Measurements from ENCODE around the gene ENG.
"Not testable (repeated sequence)": the region's sequence is repeated elsewhere in the genome, so short reads cannot be mapped to it uniquely, and the experiment has no call there.

ENG gene

DNA sequence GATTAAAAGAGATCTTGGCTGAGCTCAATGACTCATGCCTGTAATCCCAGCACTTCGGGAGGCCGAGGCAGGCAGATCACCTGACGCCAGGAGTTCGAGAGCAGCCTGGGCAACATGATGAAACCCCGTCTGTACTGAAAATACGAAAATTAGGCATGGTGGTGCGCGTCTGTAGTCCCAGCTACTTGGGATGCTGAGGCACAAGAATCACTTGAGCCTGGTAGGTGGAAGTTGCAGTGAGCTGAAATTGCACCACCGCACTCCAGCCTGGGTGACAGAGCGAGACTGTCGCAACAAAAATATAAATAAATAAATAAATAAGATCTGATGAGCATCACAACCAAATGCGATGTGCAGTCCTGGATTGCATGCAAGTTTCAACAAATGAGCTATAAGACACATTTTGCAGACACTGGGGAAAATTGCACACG is 8.7 kb upstream of the ENG start:
- peak; percentile 78 for DNase-seq

DNA sequence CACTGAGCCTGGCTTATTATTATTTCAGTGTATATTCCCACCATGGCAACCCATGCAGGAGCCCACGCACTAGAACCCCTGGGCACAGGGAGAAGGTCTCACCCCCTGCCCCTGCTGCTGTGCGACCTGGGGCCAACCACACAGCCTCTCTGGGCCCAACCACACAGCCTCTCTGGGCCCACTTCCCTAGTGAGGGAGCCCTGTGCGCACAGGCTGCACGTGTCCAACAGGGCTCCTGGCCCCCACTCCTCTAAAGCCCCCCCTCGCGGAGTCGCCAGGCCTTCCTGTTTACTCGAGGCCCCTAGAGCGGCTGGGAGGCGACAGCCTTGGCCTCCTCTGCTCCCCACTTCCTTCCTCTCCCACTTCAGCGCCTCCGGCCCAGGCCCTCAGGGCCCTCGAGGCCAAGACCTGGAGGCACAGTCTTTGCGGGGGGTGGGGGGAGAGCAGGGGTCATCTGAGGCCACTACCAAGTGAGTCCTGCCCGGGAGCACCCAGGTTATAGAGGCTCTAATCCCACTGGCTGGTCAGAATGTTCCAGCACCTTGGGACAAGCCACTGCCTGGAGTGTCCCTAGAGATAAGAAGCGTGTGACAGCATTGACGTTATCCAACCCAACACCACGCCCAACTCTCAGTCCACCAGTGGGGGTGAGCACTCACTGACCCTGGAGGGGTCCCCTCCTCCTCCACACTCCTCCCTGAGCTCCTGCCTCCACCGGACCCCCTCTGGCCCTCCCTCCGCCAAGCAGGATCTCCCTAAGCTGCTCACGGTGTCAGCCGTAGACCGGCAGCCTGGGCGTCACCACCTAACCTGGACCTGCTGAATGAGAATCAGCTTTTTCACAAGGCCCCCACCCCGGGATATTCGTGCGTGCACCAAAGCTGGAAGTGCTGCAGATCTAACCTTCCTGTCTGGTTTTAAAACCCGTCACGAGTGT is 7.9 kb upstream of the ENG start:
- peak; percentile 60 for DNase-seq

DNA sequence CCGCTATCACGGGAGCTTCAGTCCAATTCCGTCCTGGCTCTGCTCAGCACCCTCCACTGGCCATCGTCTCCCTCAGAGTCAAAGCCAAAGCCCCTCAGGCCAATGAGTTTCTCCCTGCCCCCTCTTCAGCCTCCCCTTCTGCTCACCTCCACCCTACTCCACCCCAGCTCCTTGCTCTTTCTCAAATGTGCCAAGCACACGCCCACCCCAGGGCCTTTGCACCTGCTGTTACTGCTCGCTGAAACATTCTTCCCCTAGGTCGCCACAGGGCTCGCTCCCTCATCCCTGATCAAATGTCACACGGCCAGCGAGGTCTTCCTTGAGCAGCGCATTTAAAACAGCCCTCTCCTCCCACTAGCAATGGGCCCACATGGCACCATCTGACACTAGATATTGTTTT is 6.3 kb upstream of the ENG start:
- DNase-seq: no peak

GRCh38 chr9:127860260-127860659 is 5.8 kb upstream of the ENG start:
- DNase-seq: no peak

DNA sequence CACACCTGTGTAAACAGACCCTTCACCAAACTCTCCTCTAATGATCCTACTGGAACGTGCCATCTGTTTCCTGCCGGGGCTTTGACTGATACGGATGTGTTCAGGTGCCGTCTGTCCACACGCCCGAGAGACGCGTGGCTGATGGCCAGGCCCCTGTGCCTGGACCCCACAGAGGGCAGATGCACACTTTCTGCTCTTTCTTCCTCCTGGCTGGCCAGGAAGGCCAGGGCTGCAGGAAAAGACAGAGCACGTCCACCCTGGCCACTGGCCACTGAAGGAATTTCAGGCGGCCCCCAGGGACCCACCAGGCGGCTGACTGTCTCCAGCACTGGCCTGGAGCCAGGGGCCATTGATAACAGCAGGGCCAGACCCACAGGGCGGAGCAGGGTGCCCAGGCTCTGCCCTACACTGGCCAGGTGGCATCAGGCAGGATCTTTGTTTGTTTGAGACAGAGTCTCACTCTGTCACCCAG is 3.6 kb upstream of the ENG start:
- no peak for DNase-seq

DNA sequence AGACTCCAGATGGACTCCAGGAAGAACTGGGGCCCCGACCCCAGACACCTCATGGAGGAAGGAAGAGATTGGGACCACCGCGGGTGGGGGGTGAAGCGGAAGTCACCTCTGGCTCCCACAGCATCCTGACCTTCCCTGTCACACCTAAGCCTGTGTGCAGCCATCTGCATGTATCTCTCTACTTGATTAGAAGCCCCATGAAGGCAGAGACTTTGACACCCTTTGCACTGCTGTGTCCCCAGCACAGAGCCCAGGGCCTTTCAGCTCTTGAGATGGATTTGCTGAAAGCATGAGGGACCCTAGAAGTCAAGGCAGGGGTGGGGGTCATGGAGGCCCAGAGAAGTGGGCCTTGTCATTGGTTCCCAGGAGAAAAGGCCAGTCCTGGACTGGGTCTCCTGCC is 2.8 kb upstream of the ENG start:
- no peak for DNase-seq

GRCh38 chr9:127856729-127857116 is 2.3 kb upstream of the ENG start:
- DNase-seq: no peak

DNA sequence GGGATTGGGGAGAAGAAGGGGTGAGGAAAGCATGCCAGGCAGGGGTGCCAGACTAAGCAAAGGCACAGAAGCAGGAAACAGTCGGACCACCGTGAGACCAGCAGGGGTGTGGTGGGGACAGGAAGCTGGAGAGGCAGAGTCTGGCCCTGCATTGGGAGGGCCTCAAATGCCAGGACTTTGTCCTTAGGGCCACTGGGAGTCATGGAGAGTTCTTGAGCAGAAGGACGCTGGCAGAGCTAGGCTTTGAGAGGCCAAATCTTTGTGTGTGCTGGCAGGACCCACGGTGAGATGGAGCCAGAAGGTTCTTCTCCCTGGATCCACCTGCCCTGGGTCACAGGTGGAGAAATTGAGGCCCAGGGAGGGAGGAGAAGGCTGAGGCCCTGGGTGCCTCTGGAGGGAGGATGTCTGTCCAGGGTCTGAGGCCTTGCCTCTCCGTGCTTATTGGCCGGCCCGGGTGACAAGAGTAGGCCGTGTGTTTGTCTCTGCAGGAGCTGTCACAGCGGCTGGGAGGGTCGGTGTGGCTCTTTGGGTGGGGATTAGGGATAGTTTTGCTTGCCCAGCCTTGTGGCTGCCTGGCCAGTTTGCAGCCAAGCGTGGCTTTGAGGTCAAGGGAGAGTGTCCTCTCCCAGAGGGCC is 1.8 kb upstream of the ENG start:
- DNase-seq: no peak

DNA sequence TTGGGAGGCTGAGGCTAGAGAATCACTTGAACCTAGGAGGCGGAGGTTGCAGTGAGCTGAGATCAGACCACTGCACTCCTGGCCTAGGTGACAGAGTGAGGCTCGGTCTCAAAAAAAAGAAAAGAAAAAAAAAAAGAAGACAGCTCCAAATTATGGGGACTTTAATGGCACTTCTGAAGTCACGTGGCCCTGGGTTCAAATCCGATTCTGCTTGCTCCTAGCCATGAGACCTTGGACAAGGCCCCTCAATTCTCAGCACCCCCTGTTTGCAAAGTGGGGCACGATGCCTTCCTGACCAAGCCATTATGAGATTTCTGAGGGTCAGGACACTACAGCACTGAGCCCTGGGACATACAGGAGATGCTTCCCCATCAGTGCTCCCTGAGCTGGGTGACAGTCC is 1.1 kb upstream of the ENG start:
- DNase-seq: no peak

DNA sequence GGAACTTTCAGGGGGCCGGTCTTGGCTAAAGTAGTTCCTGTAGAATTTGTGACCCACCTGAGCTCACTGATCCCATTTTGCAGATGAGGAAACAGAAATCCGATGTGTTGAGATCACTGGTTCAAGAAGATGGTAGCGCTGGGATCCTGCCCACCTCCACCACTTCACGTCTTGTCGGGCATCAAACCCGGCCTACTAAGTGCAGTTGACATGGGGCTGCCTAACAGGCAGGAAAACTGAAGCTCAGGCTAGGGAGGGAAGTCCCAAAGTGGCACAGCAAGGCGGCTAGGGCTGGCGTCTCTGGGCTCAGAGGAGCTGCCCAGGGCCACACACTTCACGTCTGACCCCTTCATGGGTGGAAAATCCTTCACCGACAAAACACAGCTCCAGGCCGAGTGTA is 502 bp upstream of the ENG start:
- no peak for DNase-seq

DNA sequence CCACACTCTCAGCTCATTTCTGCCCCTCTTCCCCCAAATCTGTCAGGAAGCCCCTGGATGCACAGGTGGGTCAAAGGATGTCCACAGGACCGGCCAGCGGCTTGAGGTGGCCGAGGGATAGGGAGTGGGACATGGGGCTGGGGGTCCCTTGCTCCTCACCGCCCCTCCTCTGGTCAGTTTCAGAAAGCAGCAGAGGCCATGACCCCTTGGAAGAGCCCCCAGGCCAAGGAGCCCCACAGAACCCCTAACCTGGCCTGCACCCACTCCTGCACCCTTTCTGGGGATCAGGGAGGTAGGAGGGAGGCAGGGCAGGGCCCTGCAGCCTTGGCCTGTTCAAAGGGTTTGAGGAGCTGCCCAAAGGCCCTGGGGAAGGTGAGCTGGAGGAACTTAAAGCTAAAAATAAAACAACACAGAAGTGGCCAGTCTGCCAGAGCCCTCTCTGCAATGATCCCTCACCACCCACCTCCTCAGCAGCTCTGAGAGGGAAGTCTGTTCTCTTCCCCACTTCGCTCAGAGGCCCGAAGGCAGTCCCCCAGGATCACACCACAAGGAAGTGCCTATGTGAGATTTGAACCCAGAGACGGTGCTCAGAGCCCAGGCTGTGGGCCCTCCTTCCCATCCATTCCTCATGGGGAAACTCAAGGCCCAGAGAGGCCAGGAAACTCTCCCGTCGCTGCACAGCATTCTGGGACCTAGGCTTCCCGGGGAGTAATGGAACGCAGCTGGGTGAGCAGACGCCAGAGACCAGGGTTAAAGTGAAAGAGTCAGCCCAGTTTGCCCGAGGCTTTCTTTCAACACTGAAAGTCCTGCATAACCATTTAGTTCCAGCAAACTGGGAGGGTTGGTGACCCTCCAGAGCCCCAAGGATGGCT is 910 bp downstream of the ENG start:
- peak; percentile 44 for DNase-seq

- no peak for DNase-seq
Measured at GRCh38 chr9:127852829-127853228, 1.6 kb downstream of the ENG start.

DNA sequence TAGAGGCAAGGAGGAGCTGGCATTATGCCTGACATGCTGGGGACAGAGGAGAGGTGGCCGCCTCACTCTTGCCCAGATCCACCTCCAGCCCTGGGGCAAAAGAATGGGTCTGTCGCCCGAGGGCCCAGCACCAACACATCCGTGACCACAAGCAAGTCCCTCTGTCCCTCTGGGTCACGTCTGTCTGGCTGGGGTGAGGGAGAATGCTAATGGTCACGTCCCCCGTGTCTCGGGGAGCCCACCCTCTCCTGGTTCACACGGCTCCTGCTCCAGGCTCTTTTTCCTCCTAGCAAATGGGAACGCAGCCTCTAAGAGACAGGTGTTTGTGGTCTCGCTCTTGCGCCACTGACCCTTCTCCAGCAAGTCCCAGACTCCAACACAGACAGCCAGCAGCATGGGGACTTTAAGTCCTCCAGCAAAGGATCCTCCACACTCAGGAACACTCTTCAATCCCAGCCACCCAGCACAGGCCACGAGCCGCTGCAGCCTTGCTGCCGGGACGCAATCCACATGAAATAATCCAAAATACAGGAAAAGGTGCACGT is 4.1 kb downstream of the ENG start:
- DNase-seq: no peak

DNA sequence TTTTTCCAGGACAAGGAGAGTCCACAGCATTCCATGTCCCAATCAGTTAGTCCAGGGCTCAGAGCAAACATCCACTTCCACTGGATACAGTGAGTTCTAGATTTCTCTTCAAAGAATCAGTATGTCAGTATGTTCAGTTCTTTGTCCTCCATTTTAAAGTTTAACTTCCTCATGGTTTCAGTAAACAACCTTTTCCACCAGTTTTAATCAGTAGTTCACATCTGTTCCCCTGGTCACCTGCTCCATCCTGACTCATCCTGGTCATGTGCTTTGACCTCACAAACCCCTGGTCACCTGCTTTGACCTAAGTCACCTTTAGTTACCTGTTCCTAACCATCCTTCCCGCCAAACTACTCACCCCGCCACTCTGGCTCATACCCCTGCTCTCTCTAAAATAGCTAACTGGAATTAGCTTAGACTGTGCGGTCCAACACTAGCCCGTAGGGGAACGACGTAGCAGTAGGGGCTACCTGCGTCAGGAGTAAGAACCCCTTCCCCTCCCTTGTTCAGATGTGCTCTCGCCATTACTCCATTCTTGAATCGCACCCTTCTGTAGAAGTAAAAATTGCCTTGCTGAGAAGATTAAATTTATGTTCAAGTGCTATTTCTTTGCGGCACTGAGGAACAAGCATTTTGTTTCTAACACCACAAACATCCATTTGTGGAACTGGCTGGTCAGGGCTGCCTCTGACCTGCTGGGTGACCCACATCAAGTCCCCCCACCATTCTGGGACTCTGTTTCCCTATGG is 5.5 kb downstream of the ENG start:
- DNase-seq: no peak

GRCh38 chr9:127847833-127848755 is 6.4 kb downstream of the ENG start:
- DNase-seq: no peak

DNA sequence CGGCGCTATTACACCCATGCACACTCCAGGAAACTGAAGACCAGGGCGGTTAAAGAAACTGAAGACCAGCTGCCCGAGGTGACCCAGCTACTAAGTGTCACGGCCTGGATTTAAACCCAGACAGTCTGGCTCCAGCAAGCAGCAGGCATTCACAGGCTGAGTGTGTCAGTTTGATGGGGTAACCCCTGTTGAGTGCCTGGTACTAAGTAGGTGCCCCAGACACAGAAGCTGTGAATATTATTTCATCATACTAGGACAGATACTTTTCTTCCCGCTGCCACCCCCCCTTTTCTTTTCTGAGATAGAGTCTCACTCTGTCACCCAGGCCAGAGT is 7.3 kb downstream of the ENG start:
- peak; percentile 42 for DNase-seq

GRCh38 chr9:127846443-127847177 is 7.8 kb downstream of the ENG start:
- DNase-seq: no peak

- DNase-seq: not testable (repeated sequence)
Measured at GRCh38 chr9:127845619-127846018, 8.8 kb downstream of the ENG start.

DNA sequence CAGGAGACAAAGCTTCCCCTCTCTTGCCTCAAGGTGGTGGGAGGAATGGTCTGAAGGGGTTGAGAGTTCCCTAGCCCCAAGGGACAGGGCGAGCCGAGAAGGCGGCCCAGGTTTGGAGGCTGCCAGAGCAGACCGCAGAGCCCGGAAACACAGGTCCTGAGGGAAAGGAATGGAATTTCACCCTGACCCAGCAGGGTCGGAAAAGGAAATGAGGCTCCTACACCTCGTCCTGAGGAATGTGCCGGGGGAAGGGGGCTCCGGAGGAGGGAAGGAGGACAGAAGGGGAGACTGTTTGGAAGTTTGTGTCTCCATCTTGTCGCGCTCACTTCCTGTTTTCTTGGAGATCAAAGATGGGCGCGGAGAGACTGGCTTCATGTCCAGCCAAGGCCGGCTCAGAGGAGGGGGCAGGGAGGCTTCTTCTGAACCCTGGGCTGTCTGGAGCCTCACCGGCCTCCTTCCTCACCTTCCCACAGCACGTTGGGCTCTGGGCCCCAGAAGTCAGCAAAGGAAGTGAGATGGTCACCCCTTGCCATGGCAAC is 9.6 kb downstream of the ENG start:
- DNase-seq: no peak
